ENCODE data around the gene PTCH1. TPM values are rescaled to one million over a fixed set of nuclear protein-coding genes. Genes with fewer than 3 reads are reported as not detected.

The PTCH1 gene
- total and polyA plus RNA-seq, 10 of the 15 experiments (the other 5 are each of a cell fraction or from before 2014, with no cell fraction given), result 0.16 to 6.1 (median 2.6) TPM

GRCh38 chr9:95494416-95495371 lies 22.1 kb downstream of the PTCH1 start:
- Histone ChIP-seq H3K27ac (ENCODE audit: control insufficient read depth, insufficient read depth) (peak overlapping the region; percentile 65), H2AFZ (ENCODE audit: control insufficient read depth, low read depth, low read length) (peak overlapping the region; percentile 83), H3K4me2 (ENCODE audit: control insufficient read depth, insufficient read depth) (peak overlapping the region; percentile 95), H3K27me3 (replicated peaks in 1 of 2; ENCODE audit: control insufficient read depth in 2 of 2, insufficient read depth in 2 of 2, low read length in 1 of 2) (no peaks in the 10 kb centered on the region), H4K20me1 (ENCODE audit: control insufficient read depth, insufficient read depth) (no peaks in the 10 kb centered on the region), H3K36me3 (ENCODE audit: control insufficient read depth in 2 of 2, insufficient read depth in 2 of 2, low read length in 1 of 2) (peaks cover 0 to 5% of the 10 kb centered on the region in 2 experiments; a peak in 1 of 4 replicates), H3K9ac (ENCODE audit: control insufficient read depth, insufficient read depth, low read length) (peak overlapping the region; percentile 36; the same call in 1 of the 2 replicates), H3K9me3 (replicated peaks; ENCODE audit: control insufficient read depth, insufficient read depth, low read length) (no peaks in the 10 kb centered on the region), H3K79me2 (ENCODE audit: control insufficient read depth, insufficient read depth, low read length) (peaks cover 11% of the 10 kb centered on the region), H3K4me3 (peak overlapping the region; percentile 59), H3K4me1 (ENCODE audit: control insufficient read depth, insufficient read depth, low read length) (peaks cover 20% of the 10 kb centered on the region)
- peak; percentile 88 for DNase-seq (ENCODE audit: low read depth, low spot score)
- SMC1A ChIA-PET (ENCODE audit: uncharacterized antibody, unreplicated experiment), result interaction anchor here (1.0 to 1.9 kb wide), 8 partner anchors 10 to 37 kb away, joined by 3 to 9 read pairs (median 4); no protein-coding TSS in a partner anchor
- in situ Hi-C loops (cut with MboI), result no loop called here
- 4% methylated on average over 29 of the region's 29 CpGs for WGBS (ENCODE audit: insufficient coverage, insufficient replicate concordance, low lambda C conversion rate, missing lambda C conversion rate)
- CTCF ChIA-PET, result interaction anchor here (1.4 to 1.7 kb wide), 3 partner anchors 9 to 14 kb away, joined by 3 to 7 read pairs (median 5); no protein-coding TSS in a partner anchor
- FAIRE-seq, result peak; percentile 96
- ATAC-seq, result peak; percentile 99
- BruUV-seq (replicated peaks), result no TSS peak
- POLR2A ChIA-PET, result interaction anchor here (1.1 to 2.3 kb wide), 5 partner anchors 9 to 32 kb away, joined by 3 to 17 read pairs (median 6); no protein-coding TSS in a partner anchor
- RAD21 ChIA-PET (ENCODE audit: unreplicated experiment), result interaction anchor here (1.0 to 1.5 kb wide), 5 partner anchors 10 to 32 kb away, joined by 3 to 12 read pairs (median 4); no protein-coding TSS in a partner anchor
- intact Hi-C loops (cut with micrococcal nuclease; ENCODE audit: unreplicated experiment), result no loop called here
- TF ChIP-seq ETV6 (conservative IDR thresholded peaks at IDR 0.05 in 1 of 2, IDR thresholded peaks at IDR 0.05 in 1 of 2; ENCODE audit: borderline replicate concordance in 1 of 2, low read depth in 1 of 2), result peak in 1 of 2 experiments; percentile 67; a peak in 2 of 4 replicates
- no peak for TF ChIP-seq MYB (IDR thresholded peaks at IDR 0.05; ENCODE audit: borderline replicate concordance, low read depth, low read length)
- TF ChIP-seq DPF2 (IDR thresholded peaks at IDR 0.05), result no peak
- no peak for TF ChIP-seq TCF7 (IDR thresholded peaks at IDR 0.05; ENCODE audit: borderline replicate concordance)
- no peak for TF ChIP-seq IRF4 (IDR thresholded peaks at IDR 0.05; ENCODE audit: low read depth, low read length)
- TF ChIP-seq CTCF (IDR thresholded peaks at IDR 0.05 in 2 of 3, conservative IDR thresholded peaks at IDR 0.05 in 1 of 3; ENCODE audit: control insufficient read depth in 2 of 3, extremely low read depth in 1 of 3, insufficient read depth in 1 of 3, low read depth in 3 of 3, low read length in 3 of 3), result no peak
- no peak for TF ChIP-seq ESRRA (IDR thresholded peaks at IDR 0.05; ENCODE audit: low read length)
- TF ChIP-seq MTA2 (IDR thresholded peaks at IDR 0.05; ENCODE audit: low read depth), result peak; percentile 37; the same call in 1 of the 2 replicates
- no peak for TF ChIP-seq ZSCAN29 (IDR thresholded peaks at IDR 0.05)
- peak; percentile 67 for TF ChIP-seq PKNOX1 (IDR thresholded peaks at IDR 0.05)
- TF ChIP-seq CEBPB (IDR thresholded peaks at IDR 0.05; ENCODE audit: borderline replicate concordance in 1 of 2, low read depth in 2 of 2, low read length in 2 of 2), result peak in 1 of 2 experiments; percentile 44; a peak in 1 of 4 replicates
- TF ChIP-seq MEF2B (IDR thresholded peaks at IDR 0.05; ENCODE audit: partially characterized antibody, poor library complexity, severe bottlenecking), result peak; percentile 35
- TF ChIP-seq NFIC (IDR thresholded peaks at IDR 0.05; ENCODE audit: low read depth, low read length), result no peak
- TF ChIP-seq ASH2L (IDR thresholded peaks at IDR 0.05; ENCODE audit: borderline replicate concordance, low read depth), result no peak
- TF ChIP-seq MLLT1 (IDR thresholded peaks at IDR 0.05), result no peak
- no peak for TF ChIP-seq NFYA (IDR thresholded peaks at IDR 0.05; ENCODE audit: borderline replicate concordance, low read depth, low read length)
- TF ChIP-seq IKZF2 (IDR thresholded peaks at IDR 0.05), result peak; percentile 90 to 93
- TF ChIP-seq ZNF622 (IDR thresholded peaks at IDR 0.05), result no peak

All from GM12878 (cell line).